Liver (tissue), 9 donors: ENCODE measurements around the gene PRPF40A. TPM values are rescaled to one million over a fixed set of nuclear protein-coding genes. Genes with fewer than 3 reads are reported as not detected.

Experiments used
- DNase-seq: peaks from one replicate; pipeline ENCODE4 v3.0.0-alpha.2; 2017; ENCODE audit warnings: low spot score
- H3K27ac ChIP-seq, 2 donors: one replicate each; pipeline ENCODE4 v1.7.0; 2013; ENCODE audit warnings: inconsistent platforms in 2 of 2, low read length in 2 of 2, control low read depth in 1 of 2, low read depth in 1 of 2, mild to moderate bottlenecking in 1 of 2
- H3K27me3 ChIP-seq, 4 donors: one replicate each; pipeline versions ENCODE4 v1.6.1 to v1.7.0; 2013; ENCODE audit warnings: low read length in 3 of 4, inconsistent platforms in 1 of 4, mild to moderate bottlenecking in 1 of 4, moderate library complexity in 1 of 4; ENCODE audit not compliant: control insufficient read depth in 4 of 4, insufficient read depth in 4 of 4
- H3K36me3 ChIP-seq, 4 donors: one replicate each; pipeline versions ENCODE4 v1.6.1 to v1.7.0; 2013; ENCODE audit warnings: low read length in 3 of 4, mild to moderate bottlenecking in 3 of 4, low read depth in 1 of 4, moderate library complexity in 1 of 4; ENCODE audit not compliant: control insufficient read depth in 4 of 4, insufficient read depth in 3 of 4
- H3K4me1 ChIP-seq, 4 donors: one replicate each; pipeline versions ENCODE4 v1.6.1 to v1.7.0; 2013; ENCODE audit warnings: low read length in 3 of 4, mild to moderate bottlenecking in 3 of 4, moderate library complexity in 1 of 4; ENCODE audit not compliant: control insufficient read depth in 4 of 4, insufficient read depth in 4 of 4
- H3K4me3 ChIP-seq, 3 donors: one replicate each; pipeline versions ENCODE4 v1.6.1 to v1.7.0; 2013; ENCODE audit warnings: low read length in 3 of 3, control low read depth in 1 of 3, low read depth in 1 of 3, mild to moderate bottlenecking in 1 of 3
- H3K9ac ChIP-seq, 2 donors: one replicate each; pipeline ENCODE4 v1.7.0; 2013; ENCODE audit warnings: low read length in 2 of 2, mild to moderate bottlenecking in 2 of 2, moderate library complexity in 2 of 2, control low read depth in 1 of 2, low read depth in 1 of 2
- H3K9me3 ChIP-seq, 4 donors: one replicate each; pipeline versions ENCODE4 v1.6.1 to v1.7.0; 2013; ENCODE audit warnings: low read length in 3 of 4; ENCODE audit not compliant: control insufficient read depth in 4 of 4
- EGR1 ChIP-seq, 2 donors: IDR thresholded peaks; 2 replicates each; pipeline ENCODE4 v1.6.1; 2016 to 2018; ENCODE audit warnings: antibody characterized with exemption in 2 of 2, low read depth in 2 of 2
- FOXA1 ChIP-seq: IDR thresholded peaks from 2 replicates; pipeline ENCODE4 v1.6.1; 2016; ENCODE audit warnings: antibody characterized with exemption
- FOXA2 ChIP-seq: IDR thresholded peaks from 2 replicates; pipeline ENCODE4 v1.6.1; 2016; ENCODE audit warnings: antibody characterized with exemption
- GABPA ChIP-seq, 2 donors: IDR thresholded peaks in 1 of 2; conservative IDR thresholded peaks in 1 of 2; 2 replicates each; pipeline ENCODE4 v1.6.1; 2016; ENCODE audit warnings: antibody characterized with exemption in 2 of 2, mild to moderate bottlenecking in 1 of 2, moderate library complexity in 1 of 2
- HNF4A ChIP-seq, 2 donors: conservative IDR thresholded peaks; 2 replicates each; pipeline ENCODE4 v1.6.1; 2016; ENCODE audit warnings: antibody characterized with exemption in 2 of 2, mild to moderate bottlenecking in 2 of 2
- HNF4G ChIP-seq: IDR thresholded peaks from 2 replicates; pipeline ENCODE4 v1.6.1; 2016; ENCODE audit warnings: antibody characterized with exemption
- JUND ChIP-seq, 2 donors: IDR thresholded peaks; 2 replicates each; pipeline ENCODE4 v1.6.1; 2016; ENCODE audit warnings: antibody characterized with exemption in 2 of 2
- NR2F2 ChIP-seq: IDR thresholded peaks from 2 replicates; pipeline ENCODE4 v1.6.1; 2016; ENCODE audit warnings: antibody characterized with exemption
- RAD21 ChIP-seq, 2 donors: IDR thresholded peaks; 2 replicates each; pipeline ENCODE4 v1.6.1; 2016; ENCODE audit warnings: antibody characterized with exemption in 2 of 2, mild to moderate bottlenecking in 2 of 2
- SP1 ChIP-seq: IDR thresholded peaks from 2 replicates; pipeline ENCODE4 v1.6.1; 2018; ENCODE audit warnings: antibody characterized with exemption, mild to moderate bottlenecking
- TAF1 ChIP-seq: conservative IDR thresholded peaks from 2 replicates; pipeline ENCODE4 v1.6.1; 2016; ENCODE audit warnings: antibody characterized with exemption, mild to moderate bottlenecking
- YY1 ChIP-seq: IDR thresholded peaks from 2 replicates; pipeline ENCODE4 v1.6.1; 2016; ENCODE audit warnings: antibody characterized with exemption, mild to moderate bottlenecking
- WGBS: extraction: QIAGEN DNeasy Blood & Tissue Kit; methylation state at CpG from one replicate; pipeline ENCODE4 v1.1.7; 2013; 5-methylcytosine and 5-hydroxymethylcytosine counted together
- polyA plus RNA-seq, 2 donors: library from polyadenylated mRNA; stranded (reverse) in 1 of 2; unstranded in 1 of 2; fragments of 200-250 nt in 1 of 2; fragments of >200 nt in 1 of 2; fragmentation: Nextera tagmentation in 1 of 2; extraction: Ambion mirVana in 1 of 2; gene quantifications; one replicate each; pipeline versions ENCODE4 v1.2.1 to v1.2.3, GENCODE V29; 2013 to 2015
- total RNA-seq, 2 donors: library from RNA; depleted of rRNA; stranded (reverse); fragments of >200 nt; gene quantifications; one replicate each; pipeline ENCODE4 v1.2.3, GENCODE V29; 2014
- TF ChIP-seq, protein P1 (sequence below): IDR thresholded peaks from 2 replicates; pipeline ENCODE4 v1.6.1; 2016; ENCODE audit warnings: antibody characterized with exemption
- TF ChIP-seq, protein P2 (sequence below): IDR thresholded peaks from 2 replicates; pipeline ENCODE4 v1.6.1; 2016; ENCODE audit warnings: antibody characterized with exemption, mild to moderate bottlenecking
- TF ChIP-seq, protein P3 (sequence below): IDR thresholded peaks from 2 replicates; pipeline ENCODE4 v1.6.1; 2016; ENCODE audit warnings: antibody characterized with exemption
- donor health status: healthy.
- donor health status: healthy.
- donor health status: healthy.
- donor health status: healthy.
- donor health status: healthy.

Gene PRPF40A
- total and polyA plus RNA-seq, 4 donors, result 18.8 to 58.1 (median 53.7) TPM

DNA sequence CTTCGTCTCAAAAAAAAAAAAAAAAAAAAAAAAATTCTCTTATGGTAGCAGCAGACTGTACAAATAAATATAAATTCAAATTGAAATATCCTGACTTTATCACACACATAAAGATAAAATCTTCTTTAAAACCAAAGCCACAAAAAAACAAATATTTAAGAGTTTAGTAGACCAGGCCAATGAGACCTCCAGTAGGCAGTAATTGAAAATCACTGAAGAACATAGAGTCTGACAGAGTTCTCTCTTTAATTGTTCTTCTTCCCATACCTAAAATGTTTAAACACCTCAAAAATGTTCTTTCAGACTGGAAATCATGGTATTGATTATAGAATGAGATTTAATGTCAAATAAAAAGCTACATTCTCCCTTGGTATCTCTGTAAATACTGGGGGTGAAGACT is 20.8 kb downstream of the PRPF40A start:
- peaks cover 3 to 11% (median 5%) of the 10 kb centered on the region in 4 donors for H3K36me3 ChIP-seq
- DNase-seq, result no peak
- H3K9ac ChIP-seq, result no peak overlapping the region
- H3K4me1 ChIP-seq, result peaks cover 0 to 6% (median 0%) of the 10 kb centered on the region in 4 donors
- no peak overlapping the region for H3K27ac ChIP-seq
- WGBS, result 82% methylated on average over 1 of the region's 1 CpG
- H3K9me3 ChIP-seq, result peaks cover 0 to 2% (median under 1%) of the 10 kb centered on the region in 4 donors
- H3K4me3 ChIP-seq, result no peak overlapping the region
- no peaks in the 10 kb centered on the region for H3K27me3 ChIP-seq
- TF ChIP-seq FOXA1 (no peak), HNF4A (conservative IDR thresholded peaks at IDR 0.05) (no peak)

DNA sequence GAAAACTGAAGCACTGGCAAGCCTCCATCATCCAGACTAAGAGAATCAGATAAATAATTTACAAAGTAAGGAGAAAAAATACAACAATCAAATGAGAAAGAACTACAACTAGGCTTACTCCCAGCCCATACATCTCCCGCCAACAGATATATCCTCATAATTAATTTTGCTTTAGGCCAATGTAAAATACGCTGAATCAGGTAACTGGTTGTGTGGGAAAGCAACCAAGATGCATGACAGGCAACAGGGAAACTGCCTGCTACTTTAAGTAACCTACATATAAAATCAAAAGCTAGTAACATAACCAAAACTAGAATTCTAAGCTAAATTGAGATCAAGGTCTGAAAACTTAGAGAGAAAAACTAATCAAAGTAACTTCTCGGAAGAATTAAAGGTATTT is 21.5 kb downstream of the PRPF40A start:
- H3K9me3 ChIP-seq, result no peaks in the 10 kb centered on the region
- no peak overlapping the region for H3K27ac ChIP-seq
- no peak for TF ChIP-seq YY1
- no peak for TF ChIP-seq SP1
- no peak for TF ChIP-seq EGR1 (IDR thresholded peaks at IDR 0.05; ENCODE audit: low read depth in 2 of 2)
- TF ChIP-seq FOXA1, result no peak
- TF ChIP-seq NR2F2, result no peak
- TF ChIP-seq, protein P1, sequence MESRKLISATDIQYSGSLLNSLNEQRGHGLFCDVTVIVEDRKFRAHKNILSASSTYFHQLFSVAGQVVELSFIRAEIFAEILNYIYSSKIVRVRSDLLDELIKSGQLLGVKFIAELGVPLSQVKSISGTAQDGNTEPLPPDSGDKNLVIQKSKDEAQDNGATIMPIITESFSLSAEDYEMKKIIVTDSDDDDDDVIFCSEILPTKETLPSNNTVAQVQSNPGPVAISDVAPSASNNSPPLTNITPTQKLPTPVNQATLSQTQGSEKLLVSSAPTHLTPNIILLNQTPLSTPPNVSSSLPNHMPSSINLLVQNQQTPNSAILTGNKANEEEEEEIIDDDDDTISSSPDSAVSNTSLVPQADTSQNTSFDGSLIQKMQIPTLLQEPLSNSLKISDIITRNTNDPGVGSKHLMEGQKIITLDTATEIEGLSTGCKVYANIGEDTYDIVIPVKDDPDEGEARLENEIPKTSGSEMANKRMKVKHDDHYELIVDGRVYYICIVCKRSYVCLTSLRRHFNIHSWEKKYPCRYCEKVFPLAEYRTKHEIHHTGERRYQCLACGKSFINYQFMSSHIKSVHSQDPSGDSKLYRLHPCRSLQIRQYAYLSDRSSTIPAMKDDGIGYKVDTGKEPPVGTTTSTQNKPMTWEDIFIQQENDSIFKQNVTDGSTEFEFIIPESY, result no peak
- no peak for DNase-seq
- H3K4me3 ChIP-seq, result no peak overlapping the region
- no peak overlapping the region for H3K9ac ChIP-seq
- H3K27me3 ChIP-seq, result no peaks in the 10 kb centered on the region
- peaks cover 0 to 6% (median 0%) of the 10 kb centered on the region in 4 donors for H3K4me1 ChIP-seq
- WGBS, result 97% methylated on average over 3 of the region's 3 CpGs
- H3K36me3 ChIP-seq, result peaks cover 2 to 12% (median 4%) of the 10 kb centered on the region in 4 donors

DNA sequence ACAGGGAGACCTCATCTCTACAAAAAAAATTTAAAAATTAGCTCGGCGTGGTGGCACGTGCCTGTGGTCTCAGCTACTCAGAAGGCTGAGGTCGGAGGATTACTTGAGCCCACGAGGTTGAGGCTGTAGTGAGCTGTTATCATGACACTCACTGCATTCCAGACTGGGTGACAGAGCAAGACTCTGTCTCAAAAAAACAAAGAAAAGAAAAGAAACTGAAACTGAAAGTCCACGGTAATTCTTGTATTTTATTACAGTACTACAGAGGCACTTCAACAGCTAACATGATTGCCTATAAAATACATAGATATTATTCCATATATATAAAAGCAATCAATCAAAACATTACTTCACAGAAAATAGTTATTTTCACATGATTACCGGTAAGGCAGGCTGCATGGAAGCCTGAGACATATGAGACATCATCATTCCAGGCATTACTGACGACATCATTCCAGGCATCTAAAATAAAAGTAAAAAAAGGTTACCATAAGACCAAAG is 23.1 kb downstream of the PRPF40A start:
- Histone ChIP-seq H3K36me3 (peaks cover 2 to 15% (median 4%) of the 10 kb centered on the region in 4 donors), H3K9ac (peak overlapping the region; percentile 16 to 62), H3K27me3 (no peaks in the 10 kb centered on the region), H3K4me1 (peaks cover 0 to 6% (median 0%) of the 10 kb centered on the region in 4 donors), H3K27ac (peak overlapping the region; percentile 39 to 60), H3K9me3 (no peaks in the 10 kb centered on the region), H3K4me3 (peak overlapping the region; percentile 35 to 53 (median 40))
- TF ChIP-seq SP1 (no peak), TAF1 (no peak), GABPA (IDR thresholded peaks at IDR 0.05 in 1 of 2, conservative IDR thresholded peaks at IDR 0.05 in 1 of 2) (no peak), HNF4G (no peak)
- DNase-seq, result no peak
- 47% methylated on average over 8 of the region's 8 CpGs for WGBS

DNA sequence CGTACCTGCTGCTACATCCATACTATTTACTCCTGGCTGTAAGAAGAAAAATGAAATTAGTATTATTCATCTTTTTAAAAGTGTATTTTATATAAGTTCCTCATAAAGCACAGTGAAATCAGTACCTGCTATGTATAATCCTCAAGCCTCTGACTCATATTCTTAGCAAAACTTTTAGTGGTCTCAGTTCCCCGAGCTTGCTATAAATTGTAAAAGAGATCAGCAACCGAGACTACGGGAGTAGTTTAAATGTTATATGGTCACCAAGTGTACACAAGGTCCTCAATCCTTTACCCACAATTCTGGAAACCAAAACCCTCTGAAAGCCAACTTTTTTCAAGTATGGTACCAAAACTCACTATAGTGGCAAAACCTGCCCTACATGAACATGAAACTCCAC is 24.2 kb downstream of the PRPF40A start:
- H3K9ac ChIP-seq, result no peak overlapping the region
- H3K27ac ChIP-seq, result no peak overlapping the region
- H3K4me1 ChIP-seq, result peaks cover 0 to 6% (median 0%) of the 10 kb centered on the region in 4 donors
- WGBS, result 93% methylated on average over 4 of the region's 4 CpGs
- peaks cover 2 to 15% (median 4%) of the 10 kb centered on the region in 4 donors for H3K36me3 ChIP-seq
- no peak overlapping the region for H3K4me3 ChIP-seq
- no peak for DNase-seq
- H3K27me3 ChIP-seq, result no peaks in the 10 kb centered on the region
- no peaks in the 10 kb centered on the region for H3K9me3 ChIP-seq
- no peak for TF ChIP-seq JUND (IDR thresholded peaks at IDR 0.05)
- no peak for TF ChIP-seq FOXA2
- no peak for TF ChIP-seq FOXA1
- no peak for TF ChIP-seq NR2F2
- TF ChIP-seq GABPA (IDR thresholded peaks at IDR 0.05 in 1 of 2, conservative IDR thresholded peaks at IDR 0.05 in 1 of 2), result no peak
- no peak for TF ChIP-seq EGR1 (IDR thresholded peaks at IDR 0.05; ENCODE audit: low read depth in 2 of 2)
- no peak for TF ChIP-seq RAD21 (IDR thresholded peaks at IDR 0.05)
- TF ChIP-seq, protein P2, sequence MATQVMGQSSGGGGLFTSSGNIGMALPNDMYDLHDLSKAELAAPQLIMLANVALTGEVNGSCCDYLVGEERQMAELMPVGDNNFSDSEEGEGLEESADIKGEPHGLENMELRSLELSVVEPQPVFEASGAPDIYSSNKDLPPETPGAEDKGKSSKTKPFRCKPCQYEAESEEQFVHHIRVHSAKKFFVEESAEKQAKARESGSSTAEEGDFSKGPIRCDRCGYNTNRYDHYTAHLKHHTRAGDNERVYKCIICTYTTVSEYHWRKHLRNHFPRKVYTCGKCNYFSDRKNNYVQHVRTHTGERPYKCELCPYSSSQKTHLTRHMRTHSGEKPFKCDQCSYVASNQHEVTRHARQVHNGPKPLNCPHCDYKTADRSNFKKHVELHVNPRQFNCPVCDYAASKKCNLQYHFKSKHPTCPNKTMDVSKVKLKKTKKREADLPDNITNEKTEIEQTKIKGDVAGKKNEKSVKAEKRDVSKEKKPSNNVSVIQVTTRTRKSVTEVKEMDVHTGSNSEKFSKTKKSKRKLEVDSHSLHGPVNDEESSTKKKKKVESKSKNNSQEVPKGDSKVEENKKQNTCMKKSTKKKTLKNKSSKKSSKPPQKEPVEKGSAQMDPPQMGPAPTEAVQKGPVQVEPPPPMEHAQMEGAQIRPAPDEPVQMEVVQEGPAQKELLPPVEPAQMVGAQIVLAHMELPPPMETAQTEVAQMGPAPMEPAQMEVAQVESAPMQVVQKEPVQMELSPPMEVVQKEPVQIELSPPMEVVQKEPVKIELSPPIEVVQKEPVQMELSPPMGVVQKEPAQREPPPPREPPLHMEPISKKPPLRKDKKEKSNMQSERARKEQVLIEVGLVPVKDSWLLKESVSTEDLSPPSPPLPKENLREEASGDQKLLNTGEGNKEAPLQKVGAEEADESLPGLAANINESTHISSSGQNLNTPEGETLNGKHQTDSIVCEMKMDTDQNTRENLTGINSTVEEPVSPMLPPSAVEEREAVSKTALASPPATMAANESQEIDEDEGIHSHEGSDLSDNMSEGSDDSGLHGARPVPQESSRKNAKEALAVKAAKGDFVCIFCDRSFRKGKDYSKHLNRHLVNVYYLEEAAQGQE, result no peak
- no peak for TF ChIP-seq HNF4A (conservative IDR thresholded peaks at IDR 0.05)
- no peak for TF ChIP-seq TAF1
- TF ChIP-seq, protein P1, result no peak
- TF ChIP-seq, protein P3, sequence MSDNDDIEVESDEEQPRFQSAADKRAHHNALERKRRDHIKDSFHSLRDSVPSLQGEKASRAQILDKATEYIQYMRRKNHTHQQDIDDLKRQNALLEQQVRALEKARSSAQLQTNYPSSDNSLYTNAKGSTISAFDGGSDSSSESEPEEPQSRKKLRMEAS, result no peak
- no peak for TF ChIP-seq HNF4G
